ENCODE data around the gene ORC3.

Gene ORC3

DNA sequence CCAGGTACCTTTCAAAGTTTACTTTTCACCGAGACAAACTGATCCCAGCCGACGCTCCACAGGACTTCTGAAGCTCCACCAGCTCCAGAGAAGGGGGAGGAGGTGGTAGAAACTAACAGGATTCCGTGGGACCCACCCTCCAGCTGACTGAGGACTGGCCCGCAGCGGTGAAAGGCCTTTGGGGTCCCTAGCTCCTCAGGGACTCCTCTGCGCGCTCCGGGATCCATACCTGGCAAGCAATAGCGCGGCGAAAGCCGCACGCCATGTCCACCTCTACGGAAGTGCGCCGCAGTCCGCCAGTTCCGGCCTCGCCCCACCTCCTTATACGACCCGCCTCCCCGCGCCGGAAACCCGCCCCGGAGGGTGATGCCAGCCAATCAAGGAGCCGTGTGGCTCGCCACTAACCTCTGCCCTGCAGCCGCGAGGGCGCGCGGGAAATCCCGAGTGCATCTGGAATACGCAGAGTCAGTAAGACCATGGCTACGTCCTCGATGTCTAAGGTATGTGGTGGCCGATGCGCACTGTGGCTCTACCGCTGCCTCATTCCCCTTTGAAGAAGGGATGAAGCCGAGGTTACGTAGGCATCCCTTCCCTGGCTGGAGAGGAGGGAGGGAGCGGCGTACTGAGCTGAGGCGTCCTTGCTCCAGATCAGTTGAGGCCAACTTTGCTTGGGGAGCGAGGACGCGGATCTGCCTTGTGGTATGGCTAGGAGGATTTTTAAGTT is at the start of gene ORC3, which contains the start of gene RARS2:
Gene ORC3 (plus strand): TSS at position 443 of the 724 bp plus-strand sequence. CDS start 34 bp downstream, at position 477.
Gene RARS2 (minus strand): TSS at position 295 of the 724 bp plus-strand sequence. CDS start 30 bp downstream, at position 265.
- peak; percentile 93 for DNase-seq (ENCODE audit: low spot score)

DNA sequence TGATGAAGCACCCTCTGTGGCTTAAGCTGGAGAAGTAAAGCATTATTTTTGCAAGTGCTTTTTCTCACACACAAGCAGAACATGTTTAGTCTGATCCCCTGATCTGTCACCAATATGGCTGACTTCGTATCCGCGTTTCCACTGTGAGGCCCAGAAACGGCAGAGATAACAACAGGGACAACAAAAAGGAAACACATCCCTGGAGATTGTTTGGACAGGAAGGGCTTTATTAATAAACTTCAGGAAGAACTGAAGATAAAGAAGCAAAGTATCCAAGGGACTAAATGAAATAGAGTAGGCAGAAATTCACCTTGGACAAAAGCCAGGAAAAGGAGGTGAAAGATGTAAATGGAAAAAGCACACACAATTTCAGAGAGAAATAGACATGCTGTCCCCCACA is 49.4 kb upstream of the ORC3 start:
- DNase-seq (ENCODE audit: low spot score) = no peak

DNA sequence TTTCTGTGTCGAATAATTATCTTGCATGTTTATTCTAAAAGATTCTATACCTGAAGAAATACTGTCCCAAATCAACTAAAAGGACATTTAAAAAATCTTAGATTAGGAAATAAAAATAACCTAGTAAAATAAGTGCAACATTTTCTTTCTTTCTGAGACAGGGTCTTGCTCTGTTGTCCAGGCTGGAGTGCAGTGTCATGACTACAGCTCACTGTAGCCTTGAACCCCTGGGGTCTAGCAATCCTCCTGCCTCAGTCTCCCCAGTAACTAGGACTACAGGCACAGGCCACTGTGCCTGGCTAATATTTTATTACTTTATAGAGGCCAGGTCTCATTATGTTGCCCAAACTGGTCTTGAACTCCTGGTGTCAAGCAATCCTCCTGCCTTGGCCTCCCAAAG is 48.9 kb upstream of the ORC3 start:
- no peak for DNase-seq (ENCODE audit: low spot score)

DNA sequence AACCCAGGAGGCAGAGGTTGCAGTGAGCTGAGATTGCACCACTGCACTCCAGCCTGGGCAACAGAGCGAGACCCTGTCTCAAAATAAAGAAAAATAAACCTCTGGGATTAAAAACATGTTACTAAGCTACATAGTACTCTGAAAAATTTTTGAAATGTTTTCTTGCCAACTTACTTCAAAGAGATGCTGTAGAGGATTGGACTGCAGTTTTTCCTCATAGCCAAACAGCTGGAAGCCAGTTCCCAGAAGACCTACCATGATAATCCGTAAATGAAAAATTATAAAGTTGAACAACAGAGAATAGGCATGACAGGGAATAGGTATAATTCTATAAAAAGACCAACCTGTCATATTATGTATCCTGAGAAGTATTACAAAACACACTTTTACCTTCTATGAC is 48.2 kb upstream of the ORC3 start:
- no peak for DNase-seq (ENCODE audit: low spot score)

DNA sequence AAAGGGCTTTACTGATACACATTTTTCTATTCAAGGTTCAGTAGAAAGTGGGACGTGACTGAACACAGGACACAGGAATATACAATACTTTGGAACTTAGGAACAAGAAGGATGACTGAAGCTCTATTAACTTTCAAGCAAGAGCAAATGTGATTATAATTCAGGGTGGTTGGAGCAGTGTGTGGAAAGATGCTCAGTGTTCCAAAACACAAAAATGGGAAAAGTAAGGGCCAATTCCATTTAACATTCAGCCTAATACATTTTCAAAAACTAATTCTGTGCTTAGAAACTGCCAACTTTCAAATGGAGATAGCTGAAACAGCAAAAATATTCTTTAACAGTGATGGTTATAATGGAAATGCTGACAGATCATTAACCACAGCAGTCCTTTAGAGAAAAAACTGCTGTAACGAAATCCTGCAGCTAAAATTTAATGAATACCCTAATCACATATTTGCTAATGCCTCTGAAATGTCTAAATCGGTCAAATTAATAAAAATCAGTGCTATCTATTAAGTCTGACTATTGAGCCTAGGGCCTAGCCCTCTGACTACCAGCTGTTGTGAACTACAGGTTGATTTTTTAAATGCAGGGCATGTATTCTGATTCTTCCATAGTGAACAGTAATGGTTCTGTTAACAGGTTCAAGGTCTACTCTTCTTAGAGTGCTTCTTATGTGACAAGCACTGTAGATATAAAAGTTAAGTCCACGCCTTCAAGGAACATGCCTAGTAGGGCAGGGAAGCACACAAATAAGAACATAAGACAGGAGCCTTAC is 46.0 kb upstream of the ORC3 start:
- no peak for DNase-seq (ENCODE audit: low spot score)

DNA sequence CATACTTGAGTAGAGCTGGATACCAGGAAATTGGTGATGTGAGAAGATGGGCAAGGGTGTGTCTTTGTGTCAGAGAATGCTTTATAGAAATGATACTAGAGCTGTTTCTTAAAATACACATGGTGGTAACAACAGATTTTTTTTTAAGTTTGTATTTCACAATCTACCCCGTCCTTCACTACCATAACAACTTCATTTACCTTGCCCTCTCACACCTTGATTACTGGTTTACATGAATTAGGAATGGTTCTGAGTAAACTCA is 45.5 kb upstream of the ORC3 start:
- DNase-seq (ENCODE audit: low spot score) = no peak

DNA sequence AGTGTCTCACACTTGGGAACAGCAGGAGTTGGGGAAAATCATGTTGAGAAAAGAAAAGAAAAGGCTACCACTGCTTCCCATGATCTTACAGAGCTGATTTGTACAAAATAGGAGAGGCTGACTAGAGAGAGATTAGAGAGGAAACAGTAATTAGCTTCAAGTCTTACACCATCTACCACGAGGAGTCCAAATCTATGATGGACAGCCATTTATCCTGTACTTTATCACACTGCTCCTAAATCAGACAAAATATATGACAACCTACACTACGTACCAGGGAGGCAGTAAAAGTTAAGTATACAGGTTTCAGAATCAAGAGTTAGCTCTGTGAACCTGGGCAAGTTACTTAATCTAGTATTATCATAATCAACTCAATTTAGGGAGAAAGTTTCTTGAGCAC is 38.1 kb upstream of the ORC3 start:
- DNase-seq (ENCODE audit: low spot score) = no peak

DNA sequence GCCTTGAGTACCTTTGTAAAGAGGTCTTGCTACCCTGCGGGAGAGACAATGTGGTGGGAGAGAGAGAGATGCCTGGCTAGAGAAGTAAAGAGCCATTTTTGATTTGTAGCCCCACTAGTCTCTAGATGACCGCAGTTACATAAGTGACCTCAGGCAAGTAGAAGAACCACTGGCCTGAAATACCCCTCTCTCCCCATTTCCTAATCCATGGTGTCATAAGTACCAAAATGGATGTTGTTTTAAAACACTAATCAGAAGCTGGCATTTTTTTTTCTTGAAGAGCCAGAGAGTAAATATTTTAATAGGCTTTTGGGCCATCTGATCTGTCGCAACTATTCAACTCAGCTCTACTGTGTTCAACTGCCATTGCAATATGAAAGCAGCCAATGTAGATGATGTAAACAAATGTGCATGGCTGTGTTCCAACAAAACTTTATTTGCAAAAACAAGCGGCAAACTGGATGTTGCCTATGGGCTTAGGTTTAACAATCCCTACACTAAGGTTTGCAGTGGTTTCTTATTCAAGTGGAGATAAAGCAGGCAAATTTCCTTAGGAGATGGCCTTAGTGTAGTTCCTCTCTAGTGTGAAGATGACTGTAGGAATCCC is 36.7 kb upstream of the ORC3 start:
- no peak for DNase-seq (ENCODE audit: low spot score)

DNA sequence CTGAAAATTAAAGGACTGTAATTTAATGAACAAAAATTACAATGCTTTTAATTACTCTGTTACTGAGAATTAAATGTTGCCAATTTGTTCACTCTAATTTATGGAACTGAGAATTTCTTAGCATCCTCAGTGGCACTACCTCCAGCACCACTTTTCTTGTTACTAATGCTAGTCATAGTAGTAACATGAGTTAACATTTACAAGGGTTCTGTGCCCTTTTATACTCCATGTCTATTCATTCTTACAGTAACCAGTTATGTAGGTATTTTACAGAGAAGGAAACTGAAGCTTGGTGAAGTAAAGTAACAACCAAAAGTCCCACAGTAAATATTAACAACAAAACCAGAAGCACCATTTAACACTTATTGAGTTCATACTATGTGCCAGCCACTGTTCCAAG is 34.4 kb upstream of the ORC3 start:
- no peak for DNase-seq (ENCODE audit: low spot score)

DNA sequence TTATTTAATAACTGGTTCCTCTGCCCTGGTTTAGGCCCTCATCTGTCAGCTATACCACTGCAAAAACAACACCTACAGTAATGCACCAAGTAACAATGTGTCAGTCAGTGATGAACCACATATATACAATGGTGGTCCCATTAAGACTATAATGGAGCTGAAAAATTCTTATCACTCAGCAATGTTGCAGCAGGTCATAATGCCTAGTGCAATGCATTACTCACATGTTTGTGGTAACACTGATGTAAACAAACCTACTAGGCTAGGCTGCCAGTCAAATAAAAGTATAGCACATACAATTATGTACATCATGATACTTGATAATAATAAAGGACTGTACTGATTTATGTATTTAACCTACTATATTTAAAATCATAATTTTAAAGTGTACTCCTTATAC is 31.5 kb upstream of the ORC3 start:
- DNase-seq (ENCODE audit: low spot score) = no peak

DNA sequence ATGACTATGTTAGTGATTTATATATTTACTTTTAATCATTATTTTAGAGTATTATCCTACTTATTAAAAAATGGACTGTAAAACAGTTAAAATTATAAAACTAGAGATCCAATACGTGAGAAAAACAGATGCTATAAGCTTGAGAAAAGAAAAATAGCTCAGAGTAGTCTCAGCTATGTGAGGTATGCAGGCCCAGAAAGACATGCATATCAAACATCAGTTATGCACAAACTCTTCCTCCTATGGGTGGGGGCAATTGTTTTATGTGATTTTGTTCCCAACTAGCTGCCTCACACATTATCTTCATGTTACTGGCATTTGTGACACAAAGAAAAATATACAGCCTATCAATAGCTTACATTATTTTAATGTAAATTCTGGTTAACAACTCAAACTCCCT is 28.9 kb upstream of the ORC3 start:
- no peak for DNase-seq (ENCODE audit: low spot score)

DNA sequence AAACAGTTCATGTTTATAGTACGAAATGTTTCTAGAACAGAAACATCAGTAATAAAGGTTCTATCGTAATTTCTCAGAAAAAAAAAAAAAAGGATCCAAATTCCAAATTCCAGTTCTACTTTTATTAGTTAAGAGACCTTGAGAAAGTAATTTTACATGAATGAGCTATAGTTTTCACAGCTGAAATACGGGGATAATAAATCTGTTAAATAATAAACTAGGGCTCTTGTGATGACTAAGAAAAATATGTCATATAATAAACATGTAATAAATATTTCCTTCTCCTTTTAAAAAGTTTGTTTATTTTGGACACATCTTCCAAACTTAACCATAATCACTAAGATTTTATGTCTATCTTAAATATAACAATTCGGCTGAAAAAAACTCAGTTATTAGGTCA is 17.9 kb upstream of the ORC3 start:
- no peak for DNase-seq (ENCODE audit: low spot score)

DNA sequence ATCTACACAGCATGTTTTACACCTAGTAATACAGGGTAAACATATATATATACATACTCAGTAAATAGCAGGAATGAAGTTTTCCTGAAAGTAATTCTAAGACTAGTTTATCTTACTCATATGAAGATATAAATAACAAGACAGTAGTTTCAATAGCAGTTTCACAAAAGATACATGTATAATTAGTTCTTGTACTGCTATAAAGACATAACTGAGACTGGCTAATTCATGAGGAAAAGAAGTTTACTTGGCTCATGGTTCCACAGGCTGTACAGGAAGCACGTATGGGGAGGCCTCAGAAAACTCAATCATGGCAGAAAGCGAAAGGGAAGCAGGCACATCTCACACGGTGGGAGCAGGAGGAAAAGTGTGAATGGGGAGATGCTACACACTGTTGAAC is 17.1 kb upstream of the ORC3 start:
- DNase-seq (ENCODE audit: low spot score) = no peak

DNA sequence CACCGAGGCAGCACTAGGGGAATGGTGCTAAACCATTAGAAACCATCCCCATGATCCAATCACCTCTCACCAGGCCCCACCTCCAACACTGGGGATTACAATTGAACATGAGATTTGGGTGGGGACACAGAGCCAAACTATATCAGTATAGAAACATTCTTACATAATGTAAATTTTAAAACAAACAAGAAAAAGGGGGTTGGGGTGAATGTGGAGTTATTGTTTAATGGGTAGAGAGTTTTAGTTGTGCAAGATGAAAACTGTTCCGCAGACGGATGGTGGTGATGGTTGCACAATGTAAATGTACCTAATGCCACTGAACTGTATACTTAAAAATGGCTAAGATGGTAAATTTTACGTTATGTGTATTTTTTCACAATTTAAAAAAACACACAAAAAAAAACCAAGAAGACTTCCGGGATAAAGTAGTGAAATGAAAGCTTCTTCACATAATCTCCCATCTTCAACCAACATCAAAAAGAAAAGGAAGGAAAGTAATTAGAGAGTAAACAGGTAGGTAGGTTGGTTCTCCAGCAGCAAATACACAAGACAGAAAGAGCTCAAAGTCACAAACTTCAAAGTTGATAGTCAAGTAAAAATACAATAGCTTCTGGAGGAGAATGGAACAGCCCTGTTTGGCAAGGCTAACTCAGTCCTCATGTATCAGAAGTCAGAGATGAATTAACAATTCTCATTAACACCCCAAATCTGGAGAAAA is 16.5 kb upstream of the ORC3 start:
- DNase-seq (ENCODE audit: low spot score) = no peak

DNA sequence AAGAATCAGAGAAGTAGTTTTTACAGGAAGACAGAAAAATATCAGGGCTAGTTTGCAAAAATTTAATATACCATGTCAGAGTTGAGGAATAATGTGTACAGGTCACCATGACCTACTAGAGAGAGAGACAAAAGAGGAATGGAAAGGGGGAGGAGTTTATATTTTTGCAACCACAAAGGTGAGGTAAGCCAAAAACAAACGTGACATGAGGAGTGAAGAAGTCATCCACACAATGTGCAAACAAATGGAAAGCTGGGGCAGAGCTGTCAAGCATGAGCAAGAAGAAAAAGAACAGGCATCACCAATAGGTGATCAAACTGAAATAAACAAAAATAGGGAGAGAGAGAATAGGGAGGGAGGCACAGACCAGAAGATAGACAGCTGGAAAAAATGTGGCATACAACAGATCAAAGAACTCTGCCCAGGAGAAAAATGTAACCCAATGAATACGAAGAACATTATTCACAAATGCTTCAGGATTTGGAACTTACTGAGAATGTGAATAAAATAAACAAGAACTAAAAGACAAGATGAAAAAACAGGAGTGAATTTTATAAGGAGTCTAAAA is 15.6 kb upstream of the ORC3 start:
- DNase-seq (ENCODE audit: low spot score) = no peak

DNA sequence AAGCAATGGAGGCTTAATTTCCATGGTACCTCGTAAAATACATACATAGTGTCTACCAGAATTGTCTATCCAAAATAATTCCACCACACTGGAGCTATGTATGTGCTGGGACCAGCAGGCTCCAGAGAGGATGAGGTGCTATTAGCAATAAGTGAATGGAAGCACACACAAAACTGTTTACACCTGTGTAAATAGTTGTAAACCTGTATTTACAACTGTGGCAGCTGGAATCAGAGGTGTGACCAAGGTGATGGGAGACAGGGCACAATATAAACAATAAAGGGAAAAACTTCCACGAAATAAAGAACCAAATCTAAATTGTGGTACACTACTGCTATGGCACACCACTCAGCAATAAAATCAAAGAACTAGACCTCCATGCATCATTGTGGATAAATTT is 14.5 kb upstream of the ORC3 start:
- no peak for DNase-seq (ENCODE audit: low spot score)

DNA sequence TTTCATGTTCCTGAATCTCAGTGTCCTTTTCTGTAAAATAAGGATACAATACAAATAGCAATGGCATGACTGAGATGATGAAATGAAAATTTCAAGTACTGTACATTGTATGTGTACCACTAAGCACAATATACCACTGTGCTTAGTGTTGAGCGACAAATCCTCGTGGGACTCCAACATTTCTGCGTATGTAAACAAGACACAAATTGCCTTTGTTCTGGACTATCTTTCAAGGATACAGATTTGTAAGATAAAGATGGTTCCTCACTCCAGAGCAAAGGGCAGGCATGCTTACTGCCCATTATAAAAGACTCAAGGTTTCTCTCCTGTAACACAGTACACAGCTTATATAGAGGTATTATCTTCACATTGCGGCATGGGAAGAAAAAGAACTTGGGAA is 6.1 kb upstream of the ORC3 start:
- no peak for DNase-seq (ENCODE audit: low spot score)

DNA sequence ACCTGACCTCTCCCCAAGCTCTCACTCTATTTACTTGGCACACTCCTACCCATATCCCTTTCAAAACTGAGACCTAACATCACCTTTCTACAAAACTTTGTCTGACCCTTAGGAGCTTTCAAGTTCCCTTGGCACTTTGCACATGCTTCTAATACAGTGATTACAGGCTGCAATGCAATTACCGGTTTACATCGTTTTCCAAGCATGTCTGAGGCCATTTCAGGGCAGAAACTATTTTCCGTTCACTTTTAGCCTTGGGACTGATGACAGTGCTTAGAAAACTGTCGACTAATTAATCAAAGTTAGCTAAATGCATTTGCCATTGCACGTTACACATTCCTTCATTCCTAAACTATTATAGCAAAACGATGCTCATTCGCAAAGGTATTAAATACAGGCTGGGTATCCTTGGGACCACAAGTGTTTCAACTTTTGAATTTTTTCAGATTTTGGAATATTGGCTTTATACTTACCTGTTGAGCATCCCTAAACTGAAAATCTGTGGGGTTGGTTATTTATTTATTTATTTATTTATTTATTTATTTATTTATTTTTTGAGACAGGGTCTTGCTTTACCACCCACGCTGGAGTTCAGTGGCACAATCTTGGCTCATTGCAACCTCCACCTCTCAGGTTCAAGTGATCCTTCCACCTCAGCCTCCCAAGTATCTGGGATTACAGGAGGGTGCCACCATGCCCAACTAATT is 3.4 kb upstream of the ORC3 start:
- DNase-seq (ENCODE audit: low spot score) = no peak

DNA sequence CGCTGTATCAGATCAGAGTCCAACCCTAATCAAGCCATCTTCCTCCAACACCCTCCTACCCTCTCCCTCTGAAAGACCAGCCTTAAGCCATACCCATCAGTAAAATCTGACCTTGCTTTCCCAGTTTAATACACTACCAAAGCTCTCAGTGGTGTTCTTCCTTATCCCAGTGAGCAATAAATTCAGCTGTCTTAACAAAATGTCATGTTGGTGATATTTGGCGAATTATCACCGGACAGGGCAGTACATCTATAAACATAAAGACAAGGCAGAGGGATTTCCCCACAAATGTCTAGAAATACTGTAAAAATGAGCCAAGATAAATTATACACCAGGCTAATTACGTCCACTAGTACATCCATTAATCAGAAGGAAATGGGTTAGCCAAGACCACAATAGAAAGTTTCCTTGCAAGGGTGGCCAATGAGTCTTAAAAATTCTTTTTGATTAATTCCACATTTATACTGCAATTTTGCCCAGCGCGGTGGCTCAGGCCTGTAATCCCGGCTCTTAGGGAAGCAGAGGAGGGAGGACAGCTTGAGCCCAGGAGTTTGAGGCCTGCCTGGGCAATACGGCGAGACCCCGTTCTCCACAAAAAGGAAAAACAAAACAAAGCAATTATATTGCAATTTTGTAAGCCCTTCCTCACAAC is 1.1 kb upstream of the ORC3 start:
- no peak for DNase-seq (ENCODE audit: low spot score)

DNA sequence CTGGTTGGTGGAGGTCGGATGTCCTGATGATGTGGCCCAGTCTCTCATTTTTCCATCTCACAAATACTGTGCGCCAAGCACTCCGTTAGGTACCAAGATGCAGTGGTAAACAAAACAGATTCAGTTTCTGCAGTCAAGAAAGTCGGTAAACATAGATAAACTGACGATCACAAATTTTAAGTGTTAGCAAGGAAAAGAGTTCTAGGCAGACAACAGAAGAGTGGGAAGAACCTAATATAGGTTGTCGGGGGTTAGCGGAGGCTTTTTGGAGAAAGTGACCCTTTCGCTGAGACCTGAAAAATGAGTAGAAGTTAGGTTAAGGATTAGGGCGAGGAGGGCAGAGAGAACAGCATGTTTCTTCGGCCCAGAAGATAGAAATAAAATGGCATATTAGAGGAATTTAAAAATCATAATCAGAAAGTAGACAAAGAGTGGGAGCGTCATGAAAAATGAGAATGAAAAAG is 514 bp downstream of the ORC3 start:
- no peak for DNase-seq (ENCODE audit: low spot score)

DNA sequence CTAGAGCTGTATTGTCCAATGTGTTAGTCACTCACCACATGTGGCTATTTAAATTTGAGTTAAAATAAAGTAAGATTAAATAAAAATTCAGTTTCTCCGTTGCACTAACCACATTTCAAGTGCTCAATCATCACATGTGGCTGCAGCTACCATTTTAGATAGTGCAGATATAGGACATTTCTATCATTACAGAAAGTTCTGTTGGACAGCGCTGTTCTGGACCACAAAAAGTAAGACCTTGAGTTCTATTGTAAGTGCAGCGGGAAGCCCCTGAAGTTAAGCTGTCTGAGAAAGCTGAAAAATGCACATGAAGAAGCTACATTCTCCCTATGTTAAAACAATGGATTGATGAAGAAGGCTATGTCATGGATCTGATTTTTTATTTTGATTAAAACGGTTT is 1.1 kb downstream of the ORC3 start:
- DNase-seq (ENCODE audit: low spot score) = no peak
